ENCODE results near the gene IFT43. TPM values are rescaled to one million over a fixed set of nuclear protein-coding genes. Genes with fewer than 3 reads are reported as not detected.

IFT43 gene
- total and polyA plus RNA-seq, 2 donors (not counting 3 experiments of a cell fraction or from before 2014, with no cell fraction given) = 22.3 to 39.0 TPM

- H3K4me3 ChIP-seq (replicated peaks in 1 of 3; ENCODE audit: insufficient read depth in 1 of 3, low read depth in 1 of 3, low read length in 3 of 3) = no peak overlapping the region
- TF ChIP-seq MYC (IDR thresholded peaks at IDR 0.05; ENCODE audit: low read depth, low read length) (no peak), FOS (IDR thresholded peaks at IDR 0.05; ENCODE audit: borderline replicate concordance, insufficient read depth, low read length) (no peak), JUN (IDR thresholded peaks at IDR 0.05; ENCODE audit: borderline replicate concordance, insufficient read depth, insufficient read length, low read depth) (no peak), CTCF (IDR thresholded peaks at IDR 0.05; ENCODE audit: extremely low read depth in 1 of 2, insufficient read depth in 1 of 2, low read depth in 1 of 2, low read length in 2 of 2) (no peak), EZH2 (IDR thresholded peaks at IDR 0.05; ENCODE audit: borderline replicate concordance, low read depth, low read length, severe bottlenecking) (no peak), MAX (IDR thresholded peaks at IDR 0.05; ENCODE audit: insufficient read depth, insufficient read length) (no peak), POLR2AphosphoS5 (IDR thresholded peaks at IDR 0.05; ENCODE audit: insufficient read depth, low read depth, low read length) (no peak), POLR2A (IDR thresholded peaks at IDR 0.05; ENCODE audit: low read depth, low read length) (no peak), GATA2 (IDR thresholded peaks at IDR 0.05; ENCODE audit: insufficient read depth, insufficient read length, low read depth, low read length) (no peak)
- dilution Hi-C loops (cut with MboI; ENCODE audit: extremely low pct_ligation_motif_present, low sequenced_read_pairs) (loop anchor here (25.0 kb wide), 1 partner anchor 266 kb away; no protein-coding TSS in a partner anchor), intact Hi-C loops (cut with micrococcal nuclease) (no loop called here)
- no peaks in the 10 kb centered on the region for H3K9me1 ChIP-seq (replicated peaks; ENCODE audit: control insufficient read depth, extremely low read depth, insufficient read depth, low read length)
- FAIRE-seq = no peak
- H3K9ac ChIP-seq (replicated peaks; ENCODE audit: extremely low read depth, insufficient read depth, low read length) = no peak overlapping the region
- no peak overlapping the region for H2AFZ ChIP-seq (ENCODE audit: low read depth, low read length)
- no peak for DNase-seq (ENCODE audit: low read depth, low spot score)
- H3K79me2 ChIP-seq (ENCODE audit: control insufficient read depth, insufficient read depth, low read length) = no peaks in the 10 kb centered on the region
- no peaks in the 10 kb centered on the region for H3K27me3 ChIP-seq (ENCODE audit: control insufficient read depth in 2 of 2, insufficient read depth in 2 of 2, low read length in 2 of 2)
- no peaks in the 10 kb centered on the region for H3K9me3 ChIP-seq (replicated peaks; ENCODE audit: control insufficient read depth, insufficient read depth, low read length)
- no peak overlapping the region for H3K27ac ChIP-seq (ENCODE audit: insufficient read depth, low read depth, low read length)
- CTCF ChIA-PET = interaction anchor here (1.3 to 12.4 kb wide), 12 partner anchors 8 to 273 kb away, joined by 3 to 617 read pairs (median 6); no protein-coding TSS in a partner anchor
- peaks cover 13% of the 10 kb centered on the region for H3K4me1 ChIP-seq (ENCODE audit: control insufficient read depth, extremely low read depth, insufficient read depth, low read length)
- H4K20me1 ChIP-seq (replicated peaks; ENCODE audit: control insufficient read depth, extremely low read depth, insufficient read depth, low read length) = no peaks in the 10 kb centered on the region
- H3K4me2 ChIP-seq (ENCODE audit: insufficient read depth, low read length) = no peak overlapping the region
- no TSS peak for BruUV-seq (replicated peaks)
- POLR2A ChIA-PET = no interaction called here
- no peaks in the 10 kb centered on the region for H3K36me3 ChIP-seq (ENCODE audit: control insufficient read depth in 2 of 2, extremely low read depth in 1 of 2, insufficient read depth in 2 of 2, low read length in 2 of 2)
These were observed 7.3 kb upstream of the IFT43 start for GRCh38 chr14:75978249-75978731.
